Neural cell (in vitro differentiated cells): ENCODE measurements around the gene PRKCA. TPM values are rescaled to one million over a fixed set of nuclear protein-coding genes. Genes with fewer than 3 reads are reported as not detected.

Experiments used
- H2AFZ ChIP-seq: fragments of 200-600, 300-800 bp; sonication (generic), shearing (Covaris generic); 2 replicates; pipeline ENCODE4 v1.6.0; 2014; ENCODE audit warnings: low read depth, mild to moderate bottlenecking, antibody characterized with exemption, low read length, moderate library complexity
- H3F3A ChIP-seq: fragments of 200-600 bp; shearing (Covaris generic); 2 replicates; pipeline ENCODE4 v1.6.1; 2016; ENCODE audit warnings: mild to moderate bottlenecking, moderate library complexity, mixed read lengths, antibody characterized with exemption, low read length; ENCODE audit not compliant: insufficient read depth, poor library complexity, severe bottlenecking
- H3K27ac ChIP-seq: fragments of 200-600, 300-800 bp; sonication (generic), shearing (Covaris generic); 2 replicates; pipeline ENCODE4 v1.5.1; 2014; ENCODE audit warnings: mild to moderate bottlenecking, low read length, moderate library complexity
- H3K27me3 ChIP-seq: fragments of 300-800, 200-600 bp; sonication (generic), shearing (Covaris generic); 2 replicates; pipeline ENCODE4 v1.6.0; 2014; ENCODE audit warnings: mild to moderate bottlenecking, low read depth, low read length, moderate library complexity; ENCODE audit not compliant: insufficient read depth
- H3K36me3 ChIP-seq: fragments of 300-800, 200-600 bp; sonication (generic), shearing (Covaris generic); 2 replicates; pipeline ENCODE4 v1.5.1; 2014; ENCODE audit warnings: mild to moderate bottlenecking, antibody characterized with exemption, low read length, moderate library complexity; ENCODE audit not compliant: insufficient read depth
- H3K4me2 ChIP-seq: fragments of 300-800, 200-600 bp; sonication (generic), shearing (Covaris generic); 2 replicates; pipeline ENCODE4 v1.6.0; 2014; ENCODE audit warnings: mild to moderate bottlenecking, low read length
- H3K4me3 ChIP-seq: fragments of 300-800, 200-600 bp; sonication (generic), shearing (Covaris generic); 2 replicates; pipeline ENCODE4 v1.5.1; 2014; ENCODE audit warnings: mild to moderate bottlenecking, low read length, moderate library complexity
- H3K79me2 ChIP-seq: fragments of 200-600 bp; shearing (Covaris generic); replicated peaks from 2 replicates; pipeline ENCODE4 v1.6.0; 2014; ENCODE audit warnings: mild to moderate bottlenecking, low read length, moderate library complexity; ENCODE audit not compliant: insufficient read depth
- H3K9ac ChIP-seq: fragments of 300-800, 200-600 bp; sonication (generic), shearing (Covaris generic); 2 replicates; pipeline ENCODE4 v1.6.1; 2016; ENCODE audit warnings: mild to moderate bottlenecking, low read length, mixed read lengths
- H3K9me2 ChIP-seq: fragments of 200-600 bp; shearing (Covaris generic); 2 replicates; pipeline ENCODE4 v1.6.1; 2016; ENCODE audit warnings: mild to moderate bottlenecking, low read length, mixed read lengths; ENCODE audit not compliant: insufficient read depth
- H3K9me3 ChIP-seq: fragments of 200-600, 300-800 bp; sonication (generic), shearing (Covaris generic); 2 replicates; pipeline ENCODE4 v1.6.1; 2016; ENCODE audit warnings: mild to moderate bottlenecking, mixed run types, low read length, moderate library complexity, mixed read lengths
- H4K20me1 ChIP-seq: fragments of 200-600 bp; shearing (Covaris generic); 2 replicates; pipeline ENCODE4 v1.6.1; 2016; ENCODE audit warnings: mild to moderate bottlenecking, mixed run types; ENCODE audit not compliant: insufficient read depth
- EP300 ChIP-seq: fragments of 450-650 bp; conservative IDR thresholded peaks from 2 replicates; pipeline ENCODE4 v1.6.1; 2014; ENCODE audit warnings: antibody characterized with exemption, mild to moderate bottlenecking, moderate library complexity; ENCODE audit not compliant: poor library complexity, severe bottlenecking
- EZH2 ChIP-seq: fragments of 200-600, 300-800 bp; shearing (Covaris generic), sonication (generic); IDR thresholded peaks from 2 replicates; pipeline ENCODE4 v1.6.1; 2014; ENCODE audit warnings: antibody characterized with exemption, low read length, borderline replicate concordance, mild to moderate bottlenecking; ENCODE audit not compliant: insufficient read depth, poor library complexity, severe bottlenecking
- MXI1 ChIP-seq: fragments of 450-650 bp; conservative IDR thresholded peaks from 2 replicates; pipeline ENCODE4 v1.6.1; 2014; ENCODE audit warnings: antibody characterized with exemption, mild to moderate bottlenecking; ENCODE audit not compliant: poor library complexity, severe bottlenecking
- POLR2AphosphoS5 ChIP-seq: IDR thresholded peaks from 2 replicates; pipeline ENCODE4 v1.6.1; 2012
- RAD21 ChIP-seq: fragments of 450-650 bp; conservative IDR thresholded peaks from 2 replicates; pipeline ENCODE4 v1.6.1; 2014; ENCODE audit warnings: antibody characterized with exemption, mild to moderate bottlenecking, moderate library complexity
- SMC3 ChIP-seq: fragments of 450-650 bp; conservative IDR thresholded peaks from 2 replicates; pipeline ENCODE4 v1.6.1; 2014; ENCODE audit warnings: antibody characterized with exemption, mild to moderate bottlenecking, moderate library complexity; ENCODE audit not compliant: poor library complexity
- TAF1 ChIP-seq: IDR thresholded peaks from 2 replicates; pipeline ENCODE4 v1.6.1; 2012; ENCODE audit warnings: low read depth
- polyA plus RNA-seq: library from polyadenylated mRNA; depleted of rRNA; stranded (reverse); fragments of >200 nt; gene quantifications from 2 replicates; pipeline ENCODE4 v1.2.3, GENCODE V29; 2014
- TF ChIP-seq, protein P1 (sequence below): IDR thresholded peaks from 2 replicates; pipeline ENCODE4 v1.6.1; 2012; ENCODE audit warnings: borderline replicate concordance
- TF ChIP-seq, protein P2 (sequence below): fragments of 450-650 bp; IDR thresholded peaks from 2 replicates; pipeline ENCODE4 v1.5.1; 2014; ENCODE audit warnings: antibody characterized with exemption, mild to moderate bottlenecking, moderate library complexity; ENCODE audit not compliant: poor library complexity, severe bottlenecking

PRKCA gene
- polyA plus RNA-seq, 1 donor from 2014 or later: 5.9 TPM

DNA sequence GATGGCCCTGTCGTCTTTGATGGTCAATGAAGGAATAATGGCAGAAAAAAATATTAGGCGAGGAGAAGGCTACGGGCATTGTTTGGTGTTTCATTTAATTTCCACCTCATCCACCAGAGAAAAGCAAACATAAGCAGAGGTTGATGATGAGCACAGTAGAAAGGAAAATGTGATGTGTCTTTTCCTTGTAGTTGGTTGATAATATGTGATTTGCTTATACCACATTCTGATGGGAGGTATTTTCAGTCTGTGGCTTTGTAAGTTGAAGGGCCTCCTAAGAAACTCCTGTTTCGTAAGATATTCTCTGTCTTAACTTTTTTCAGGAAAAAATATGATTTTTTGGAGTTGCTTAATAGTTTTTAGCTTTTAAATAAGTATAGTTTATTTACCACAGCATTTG lies 215.7 kb downstream of the PRKCA start:
- peak overlapping the region; percentile 11 for H3K9ac ChIP-seq
- no peaks in the 10 kb centered on the region for H3K27me3 ChIP-seq
- peak overlapping the region; percentile 42 for H3K4me2 ChIP-seq
- H3K36me3 ChIP-seq: no peaks in the 10 kb centered on the region
- TF ChIP-seq, protein P1, sequence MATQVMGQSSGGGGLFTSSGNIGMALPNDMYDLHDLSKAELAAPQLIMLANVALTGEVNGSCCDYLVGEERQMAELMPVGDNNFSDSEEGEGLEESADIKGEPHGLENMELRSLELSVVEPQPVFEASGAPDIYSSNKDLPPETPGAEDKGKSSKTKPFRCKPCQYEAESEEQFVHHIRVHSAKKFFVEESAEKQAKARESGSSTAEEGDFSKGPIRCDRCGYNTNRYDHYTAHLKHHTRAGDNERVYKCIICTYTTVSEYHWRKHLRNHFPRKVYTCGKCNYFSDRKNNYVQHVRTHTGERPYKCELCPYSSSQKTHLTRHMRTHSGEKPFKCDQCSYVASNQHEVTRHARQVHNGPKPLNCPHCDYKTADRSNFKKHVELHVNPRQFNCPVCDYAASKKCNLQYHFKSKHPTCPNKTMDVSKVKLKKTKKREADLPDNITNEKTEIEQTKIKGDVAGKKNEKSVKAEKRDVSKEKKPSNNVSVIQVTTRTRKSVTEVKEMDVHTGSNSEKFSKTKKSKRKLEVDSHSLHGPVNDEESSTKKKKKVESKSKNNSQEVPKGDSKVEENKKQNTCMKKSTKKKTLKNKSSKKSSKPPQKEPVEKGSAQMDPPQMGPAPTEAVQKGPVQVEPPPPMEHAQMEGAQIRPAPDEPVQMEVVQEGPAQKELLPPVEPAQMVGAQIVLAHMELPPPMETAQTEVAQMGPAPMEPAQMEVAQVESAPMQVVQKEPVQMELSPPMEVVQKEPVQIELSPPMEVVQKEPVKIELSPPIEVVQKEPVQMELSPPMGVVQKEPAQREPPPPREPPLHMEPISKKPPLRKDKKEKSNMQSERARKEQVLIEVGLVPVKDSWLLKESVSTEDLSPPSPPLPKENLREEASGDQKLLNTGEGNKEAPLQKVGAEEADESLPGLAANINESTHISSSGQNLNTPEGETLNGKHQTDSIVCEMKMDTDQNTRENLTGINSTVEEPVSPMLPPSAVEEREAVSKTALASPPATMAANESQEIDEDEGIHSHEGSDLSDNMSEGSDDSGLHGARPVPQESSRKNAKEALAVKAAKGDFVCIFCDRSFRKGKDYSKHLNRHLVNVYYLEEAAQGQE: no peak
- TF ChIP-seq MXI1 (no peak), RAD21 (no peak), TAF1 (no peak), SMC3 (no peak), POLR2AphosphoS5 (no peak), EZH2 (no peak), EP300 (no peak)
- TF ChIP-seq, protein P2, sequence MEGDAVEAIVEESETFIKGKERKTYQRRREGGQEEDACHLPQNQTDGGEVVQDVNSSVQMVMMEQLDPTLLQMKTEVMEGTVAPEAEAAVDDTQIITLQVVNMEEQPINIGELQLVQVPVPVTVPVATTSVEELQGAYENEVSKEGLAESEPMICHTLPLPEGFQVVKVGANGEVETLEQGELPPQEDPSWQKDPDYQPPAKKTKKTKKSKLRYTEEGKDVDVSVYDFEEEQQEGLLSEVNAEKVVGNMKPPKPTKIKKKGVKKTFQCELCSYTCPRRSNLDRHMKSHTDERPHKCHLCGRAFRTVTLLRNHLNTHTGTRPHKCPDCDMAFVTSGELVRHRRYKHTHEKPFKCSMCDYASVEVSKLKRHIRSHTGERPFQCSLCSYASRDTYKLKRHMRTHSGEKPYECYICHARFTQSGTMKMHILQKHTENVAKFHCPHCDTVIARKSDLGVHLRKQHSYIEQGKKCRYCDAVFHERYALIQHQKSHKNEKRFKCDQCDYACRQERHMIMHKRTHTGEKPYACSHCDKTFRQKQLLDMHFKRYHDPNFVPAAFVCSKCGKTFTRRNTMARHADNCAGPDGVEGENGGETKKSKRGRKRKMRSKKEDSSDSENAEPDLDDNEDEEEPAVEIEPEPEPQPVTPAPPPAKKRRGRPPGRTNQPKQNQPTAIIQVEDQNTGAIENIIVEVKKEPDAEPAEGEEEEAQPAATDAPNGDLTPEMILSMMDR: no peak
- H3K79me2 ChIP-seq: no peaks in the 10 kb centered on the region
- H3F3A ChIP-seq: no peaks in the 10 kb centered on the region
- peak overlapping the region; percentile 29 for H3K4me3 ChIP-seq
- no peak overlapping the region for H2AFZ ChIP-seq
- H3K9me3 ChIP-seq: no peaks in the 10 kb centered on the region
- peak overlapping the region; percentile 63 for H3K27ac ChIP-seq
- H3K9me2 ChIP-seq: no peaks in the 10 kb centered on the region
- no peaks in the 10 kb centered on the region for H4K20me1 ChIP-seq

DNA sequence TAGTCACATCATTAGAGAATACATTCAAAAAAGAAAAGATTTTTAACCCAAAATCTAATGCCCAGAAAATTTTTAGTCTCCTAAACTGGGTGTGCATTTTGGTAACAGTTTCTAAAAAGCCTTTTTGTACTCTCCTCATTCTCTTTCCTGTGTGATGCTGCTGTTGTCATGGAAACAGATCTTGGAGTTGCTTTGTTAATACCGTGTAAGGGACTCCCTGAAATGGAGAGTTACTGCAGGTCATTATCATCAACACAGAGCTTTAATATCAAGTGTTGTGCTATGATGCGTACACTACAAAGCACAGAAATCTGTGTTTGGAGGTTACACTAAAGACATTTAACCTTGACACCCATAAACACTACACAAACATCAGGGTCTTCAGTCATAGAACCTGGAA lies 216.3 kb downstream of the PRKCA start:
- Histone ChIP-seq H3K4me2 (peak overlapping the region; percentile 42), H3K27ac (peak overlapping the region; percentile 63), H3K9me2 (no peaks in the 10 kb centered on the region), H4K20me1 (no peaks in the 10 kb centered on the region), H3K9me3 (no peaks in the 10 kb centered on the region), H3K36me3 (no peaks in the 10 kb centered on the region), H3K9ac (peak overlapping the region; percentile 11), H3K27me3 (no peaks in the 10 kb centered on the region), H3K79me2 (no peaks in the 10 kb centered on the region), H3K4me3 (peak overlapping the region; percentile 29), H2AFZ (peak overlapping the region; percentile 27), H3F3A (no peaks in the 10 kb centered on the region)
- no peak for TF ChIP-seq SMC3
- TF ChIP-seq TAF1: no peak
- TF ChIP-seq EP300: peak; percentile 67
- peak; percentile 11 for TF ChIP-seq RAD21

DNA sequence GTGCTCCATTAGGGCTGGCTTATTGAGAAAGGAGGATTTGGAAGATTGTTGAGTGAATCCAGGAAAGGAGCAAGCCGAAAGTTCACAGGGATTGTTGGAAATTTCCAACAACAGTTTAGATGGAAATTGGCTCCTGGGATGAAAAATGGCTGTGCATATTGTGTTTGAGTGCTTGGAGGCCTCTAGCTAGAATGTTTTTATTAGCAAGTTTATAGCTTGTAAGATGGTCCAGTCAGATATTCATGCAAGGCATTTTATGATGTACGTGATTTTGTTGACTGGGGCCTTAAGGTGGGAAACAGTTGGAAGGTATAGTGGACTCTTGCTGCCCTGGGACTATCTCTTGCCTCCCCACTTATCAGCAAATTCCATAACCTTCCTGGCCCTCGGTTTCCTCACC lies 216.7 kb downstream of the PRKCA start:
- TF ChIP-seq POLR2AphosphoS5 (no peak), MXI1 (no peak), EZH2 (no peak), EP300 (no peak), TAF1 (no peak), SMC3 (no peak), RAD21 (no peak)
- TF ChIP-seq, protein P2: no peak
- TF ChIP-seq, protein P1: no peak
- H3K79me2 ChIP-seq: no peaks in the 10 kb centered on the region
- no peaks in the 10 kb centered on the region for H3K9me3 ChIP-seq

More for the DNA sequence above, 216.7 kb downstream of the PRKCA start:
- H3K4me2 ChIP-seq: peak overlapping the region; percentile 42
- no peaks in the 10 kb centered on the region for H3K36me3 ChIP-seq
- peak overlapping the region; percentile 63 for H3K27ac ChIP-seq
- no peaks in the 10 kb centered on the region for H3K27me3 ChIP-seq
- H3K9ac ChIP-seq: peak overlapping the region; percentile 11
- no peaks in the 10 kb centered on the region for H3F3A ChIP-seq
- peak overlapping the region; percentile 29 for H3K4me3 ChIP-seq
- peak overlapping the region; percentile 27 for H2AFZ ChIP-seq
- no peaks in the 10 kb centered on the region for H4K20me1 ChIP-seq
- no peaks in the 10 kb centered on the region for H3K9me2 ChIP-seq
